ENCODE results near the gene SLC7A5.

- TF ChIP-seq CTCF (IDR thresholded peaks at IDR 0.05): no peak
- no peak for TF ChIP-seq POLR2A (IDR thresholded peaks at IDR 0.05)
These were observed 25.6 kb downstream of the SLC7A5 start for GRCh38 chr16:87843678-87844105.
